A673 (cell line): Measurements from ENCODE around the gene KIRREL3. TPM values are rescaled to one million over a fixed set of nuclear protein-coding genes. Genes with fewer than 3 reads are reported as not detected.

Source experiments
- BruUV-seq: library from RNA; stranded (reverse); fragments of 400-500 nt; replicated peaks from 2 replicates; lab custom pipeline; 2021; lab: Mats Ljungman, UMichigan
- CTCF ChIA-PET: fragments of 300-600 bp; sonication (Branson Sonifier 250); formaldehyde crosslinking; loops from one replicate; lab custom pipeline; 2022; ENCODE audit warnings: antibody characterized with exemption; lab: Charles Lee
- POLR2A ChIA-PET: fragments of 300-600 bp; sonication (Branson Sonifier 250); formaldehyde crosslinking; loops from one replicate; lab custom pipeline; 2022; ENCODE audit warnings: antibody characterized with exemption; ENCODE audit not compliant: low non-redundant PET; lab: Charles Lee
- DNase-seq: peaks from one replicate; pipeline ENCODE4 v3.0.0-alpha.2; 2015; ENCODE audit warnings: low spot score
- H3K27ac ChIP-seq: fragments of 200-600 bp; sonication (generic); 2 replicates; pipeline ENCODE4 v1.5.1; 2016; ENCODE audit warnings: mixed run types, low read depth, mild to moderate bottlenecking, mixed read lengths, antibody characterized with exemption, low read length; ENCODE audit not compliant: poor library complexity, severe bottlenecking
- H3K27me3 ChIP-seq: fragments of 200-600 bp; sonication (generic); replicated peaks from 2 replicates; pipeline ENCODE4 v1.6.1; 2017; ENCODE audit warnings: mixed run types, low read depth, mild to moderate bottlenecking, mixed read lengths, antibody characterized with exemption, low read length; ENCODE audit not compliant: insufficient read depth, poor library complexity
- H3K36me3 ChIP-seq: fragments of 200-600 bp; sonication (generic); 2 replicates; pipeline ENCODE4 v1.6.1; 2016; ENCODE audit warnings: mixed run types, mild to moderate bottlenecking, mixed read lengths, antibody characterized with exemption, low read length; ENCODE audit not compliant: insufficient read depth, poor library complexity, severe bottlenecking
- H3K4me1 ChIP-seq: fragments of 200-600 bp; sonication (generic); 2 replicates; pipeline ENCODE4 v1.6.1; 2017; ENCODE audit warnings: mixed run types, mild to moderate bottlenecking, mixed read lengths, antibody characterized with exemption, low read length; ENCODE audit not compliant: insufficient read depth, poor library complexity, severe bottlenecking
- H3K4me3 ChIP-seq: fragments of 200-600 bp; sonication (generic); 2 replicates; pipeline ENCODE4 v1.5.1; 2016; ENCODE audit warnings: low read depth, mixed run types, mild to moderate bottlenecking, mixed read lengths, low read length; ENCODE audit not compliant: poor library complexity, severe bottlenecking
- H3K9me3 ChIP-seq: fragments of 200-600 bp; sonication (generic); 2 replicates; pipeline ENCODE4 v1.6.1; 2016; ENCODE audit warnings: mixed run types, low read depth, mild to moderate bottlenecking, mixed read lengths, antibody characterized with exemption, low read length; ENCODE audit not compliant: poor library complexity, severe bottlenecking
- CTCF ChIP-seq: fragments of 300-800, 200-600 bp; sonication (generic); conservative IDR thresholded peaks from 2 replicates; pipeline ENCODE4 v1.5.1; 2017; ENCODE audit warnings: low read depth, mild to moderate bottlenecking, antibody characterized with exemption, low read length, moderate library complexity, mixed read lengths
- EZH2 ChIP-seq: fragments of 200-600 bp; sonication (generic); IDR thresholded peaks from 2 replicates; pipeline ENCODE4 v1.6.1; 2017; ENCODE audit warnings: borderline replicate concordance, low read depth, mild to moderate bottlenecking, mixed read lengths, antibody characterized with exemption, low read length; ENCODE audit not compliant: poor library complexity, severe bottlenecking
- intact Hi-C: fragments of 100-400 bp; cut with micrococcal nuclease; formaldehyde crosslinking; loops from one replicate; pipeline ENCODE4 v1.10.0; 2022; ENCODE audit not compliant: unreplicated experiment
- total RNA-seq: library from RNA; stranded (reverse); gene quantifications from 2 replicates; pipeline ENCODE4 v1.2.3, GENCODE V29; 2021

The KIRREL3 gene
- total RNA-seq, 1 experiment from 2014 or later = not detected

GRCh38 chr11:126638648-126639047 lies 361.9 kb downstream of the KIRREL3 start:
- ChIA-PET POLR2A (interaction anchor here (0.6 kb wide), 1 partner anchor 204 kb away, joined by 9 read pairs; no protein-coding TSS in a partner anchor), CTCF (interaction anchor here (1.2 kb wide), 1 partner anchor 158 kb away, joined by 4 read pairs; no protein-coding TSS in a partner anchor)
- H3K9me3 ChIP-seq = no peaks in the 10 kb centered on the region
- DNase-seq = no peak
- TF ChIP-seq EZH2 = no peak
- no peak for TF ChIP-seq CTCF
- no peaks in the 10 kb centered on the region for H3K27me3 ChIP-seq
- H3K27ac ChIP-seq = no peak overlapping the region
- H3K36me3 ChIP-seq = no peaks in the 10 kb centered on the region
- no peak overlapping the region for H3K4me3 ChIP-seq
- intact Hi-C loops = no loop called here
- H3K4me1 ChIP-seq = peaks cover 10% of the 10 kb centered on the region
- BruUV-seq = no TSS peak

- Histone ChIP-seq H3K36me3 (no peaks in the 10 kb centered on the region), H3K9me3 (no peaks in the 10 kb centered on the region), H3K4me1 (peaks cover 10% of the 10 kb centered on the region), H3K27ac (no peak overlapping the region), H3K4me3 (no peak overlapping the region), H3K27me3 (no peaks in the 10 kb centered on the region)
- no TSS peak for BruUV-seq
- TF ChIP-seq CTCF = no peak
- TF ChIP-seq EZH2 = no peak
- ChIA-PET POLR2A (no interaction called here), CTCF (interaction anchor here (1.2 kb wide), 1 partner anchor 157 kb away, joined by 4 read pairs; no protein-coding TSS in a partner anchor)
- DNase-seq = peak; percentile 64
- intact Hi-C loops = no loop called here
Measured at GRCh38 chr11:126637795-126638175, 362.8 kb downstream of the KIRREL3 start.

- Histone ChIP-seq H3K36me3 (no peaks in the 10 kb centered on the region), H3K9me3 (no peaks in the 10 kb centered on the region), H3K27ac (no peak overlapping the region), H3K4me3 (no peak overlapping the region), H3K4me1 (peaks cover 15% of the 10 kb centered on the region), H3K27me3 (no peaks in the 10 kb centered on the region)
- intact Hi-C loops = no loop called here
- peak; percentile 39 for DNase-seq
- ChIA-PET POLR2A (no interaction called here), CTCF (interaction anchor here (1.2 kb wide), 1 partner anchor 157 kb away, joined by 4 read pairs; no protein-coding TSS in a partner anchor)
- TF ChIP-seq EZH2 = no peak
- no peak for TF ChIP-seq CTCF
- BruUV-seq = no TSS peak
Measured at GRCh38 chr11:126636911-126637794, 363.4 kb downstream of the KIRREL3 start.
